ENCODE results near the gene SPATA2.
"Not testable (repeated sequence)": the region's sequence is repeated elsewhere in the genome, so short reads cannot be mapped to it uniquely, and the experiment has no call there.

Gene SPATA2

DNA sequence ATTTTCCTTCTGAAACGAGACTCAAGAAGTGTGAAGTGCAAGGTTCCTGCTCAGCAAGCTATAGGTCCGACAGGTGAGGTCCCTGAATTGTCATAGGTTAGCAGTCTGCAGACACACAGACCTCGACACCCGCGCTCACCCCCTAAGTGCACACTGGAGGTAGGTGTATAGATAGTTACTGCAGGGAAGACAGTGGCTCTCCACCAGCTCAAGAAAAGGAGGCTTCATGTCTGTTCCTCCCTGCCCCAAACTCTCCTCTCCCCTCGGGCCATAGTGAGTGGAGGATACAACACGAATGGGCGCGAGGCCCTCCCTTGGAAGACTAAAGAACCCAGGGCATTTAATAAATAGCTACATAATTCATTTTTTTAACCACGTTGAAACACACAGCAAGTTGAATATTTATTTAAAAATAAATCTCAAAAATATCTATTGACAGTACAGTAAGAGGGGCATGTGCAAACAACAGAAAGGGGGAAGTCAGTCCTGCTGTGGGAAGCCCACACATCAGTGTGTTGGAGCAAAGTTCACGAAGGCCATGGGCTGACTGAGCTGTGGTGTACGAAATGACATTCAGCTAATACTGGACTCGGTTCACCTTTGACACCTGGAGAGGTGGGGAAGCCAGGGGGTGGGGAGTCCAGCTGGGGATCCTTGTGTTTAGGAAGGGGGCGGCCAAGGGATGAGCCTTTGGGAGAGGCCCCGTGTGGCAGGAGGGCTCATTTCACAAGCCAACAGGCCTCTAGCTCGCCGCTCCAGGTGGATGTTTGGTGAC lies 10.7 kb downstream of the SPATA2 start:
- no peak for DNase-seq (ENCODE audit: low spot score)

DNA sequence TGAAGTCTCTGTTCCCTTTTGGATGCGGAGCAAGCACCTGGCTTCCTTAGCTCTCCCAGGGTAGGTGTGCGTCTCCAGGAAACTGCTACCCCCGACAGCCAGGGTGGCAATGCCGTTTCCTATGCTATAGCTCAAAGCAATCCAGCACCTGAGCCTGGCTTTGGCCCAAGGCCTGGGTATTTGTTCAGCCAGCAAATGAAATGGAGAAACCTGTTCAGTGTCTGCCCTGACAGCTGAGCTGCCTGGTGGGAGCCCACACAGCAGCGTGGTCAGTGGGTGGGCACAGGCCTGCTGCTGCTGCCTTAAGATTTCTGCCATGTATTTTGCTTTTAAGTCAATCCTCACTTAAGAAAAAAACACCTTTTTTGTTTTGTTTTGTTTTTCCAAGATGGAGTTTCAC lies 13.7 kb downstream of the SPATA2 start:
- DNase-seq (ENCODE audit: low spot score): no peak

DNA sequence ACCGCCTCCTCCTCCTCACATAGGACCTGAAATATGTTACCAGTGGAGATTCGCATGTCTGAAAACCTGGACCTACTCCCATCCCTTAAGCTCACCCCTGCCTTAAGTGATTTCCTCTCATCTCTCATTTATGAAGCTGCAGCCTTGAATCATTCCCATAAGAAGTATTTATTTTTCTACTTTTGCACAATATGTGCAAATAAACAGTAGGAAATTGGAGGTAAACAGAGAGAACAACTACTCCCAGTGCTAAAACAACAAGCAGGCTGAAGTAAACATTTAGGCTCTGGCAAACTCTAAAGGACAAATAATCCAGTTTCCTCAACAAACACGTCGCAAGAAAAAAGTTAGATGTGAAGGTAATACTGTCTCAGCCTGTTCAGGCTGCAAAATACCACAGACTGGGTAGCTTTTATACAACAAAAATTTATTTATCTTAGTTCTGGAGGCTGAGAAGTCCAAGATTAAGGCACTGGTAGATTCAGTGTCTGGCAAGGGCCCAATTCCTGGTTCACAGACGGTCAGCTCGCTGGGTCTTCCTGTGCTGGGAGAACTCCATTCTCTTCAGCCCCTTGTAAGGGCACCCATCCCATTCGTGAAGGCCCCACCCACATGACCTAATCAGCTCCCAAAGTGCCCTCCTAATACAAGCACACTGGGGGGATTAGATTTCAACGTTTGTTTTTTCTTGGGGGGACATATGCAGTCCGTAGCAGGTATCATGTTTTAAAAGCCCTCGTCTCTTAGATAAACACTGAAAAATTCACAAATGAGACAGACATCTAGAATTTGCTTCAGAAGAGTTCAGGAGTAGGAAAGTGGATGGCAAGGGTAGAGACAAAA lies 15.6 kb downstream of the SPATA2 start:
- DNase-seq (ENCODE audit: low spot score): no peak

DNA sequence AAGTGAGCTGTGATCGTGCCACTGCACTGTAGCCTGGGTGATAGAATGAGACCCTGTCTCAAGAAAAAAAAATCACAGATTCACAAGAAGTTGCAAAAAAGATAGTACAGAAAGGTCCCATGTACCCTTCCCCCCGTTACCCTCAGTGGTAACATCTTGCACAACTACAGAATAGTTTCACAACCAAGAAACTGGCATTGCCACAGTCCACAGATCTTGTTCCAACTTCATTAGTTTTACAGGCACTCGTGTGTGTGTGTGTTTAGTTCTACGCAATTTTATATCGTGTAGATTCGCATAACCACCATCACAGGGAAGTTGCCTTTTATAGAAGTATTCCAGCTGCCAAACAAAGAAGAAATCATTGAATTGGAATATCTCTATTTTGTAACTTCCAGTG lies 19.1 kb downstream of the SPATA2 start:
- DNase-seq (ENCODE audit: low spot score): no peak

DNA sequence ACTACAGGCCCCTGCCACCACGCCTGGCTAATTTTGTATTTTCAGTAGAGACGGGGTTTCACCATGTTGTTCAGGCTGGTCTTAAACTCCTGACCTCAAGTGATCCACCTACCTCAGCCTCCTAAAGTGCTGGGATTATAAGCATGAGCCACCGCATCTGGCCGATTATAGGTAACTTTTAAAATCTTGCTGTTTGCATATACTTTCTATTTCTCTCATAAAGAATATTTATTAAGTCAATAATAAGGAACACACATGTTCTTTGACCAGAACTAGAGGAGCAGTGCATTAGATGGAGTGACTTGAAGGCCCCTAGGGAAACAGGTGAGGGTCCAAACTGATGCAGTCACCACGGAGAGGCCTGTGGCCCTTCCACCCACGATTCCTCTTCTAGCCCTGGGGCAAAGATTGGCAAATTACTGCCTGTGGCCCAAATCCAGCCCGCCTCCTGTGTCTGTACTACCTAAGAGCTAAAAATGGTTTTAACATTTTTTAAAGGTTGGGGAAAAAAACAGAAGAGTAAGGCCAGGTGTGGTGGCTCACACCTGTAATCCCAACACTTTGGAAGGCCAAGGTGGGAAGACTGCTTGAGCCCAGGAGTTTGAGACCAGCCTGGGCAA lies 19.7 kb downstream of the SPATA2 start:
- not testable (repeated sequence) for DNase-seq (ENCODE audit: low spot score)

DNA sequence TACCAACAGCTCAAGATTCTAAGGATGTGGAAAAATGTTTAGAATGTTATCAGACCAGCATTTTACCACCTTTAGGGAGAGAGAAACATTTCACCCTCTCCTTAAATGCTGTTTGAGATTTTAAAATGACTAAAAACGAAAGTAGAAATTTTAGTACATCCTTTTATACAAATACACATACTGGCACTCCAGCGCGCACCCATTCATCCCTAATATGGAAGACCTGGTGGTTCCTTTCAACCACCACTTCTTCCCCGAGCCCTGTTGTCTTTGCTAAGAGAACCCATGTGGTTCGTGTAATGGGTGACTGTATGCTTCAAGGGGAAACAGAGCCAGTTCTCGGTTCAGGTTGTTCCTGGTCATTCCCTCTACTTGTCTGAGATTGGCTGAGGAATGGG lies 21.3 kb downstream of the SPATA2 start:
- no peak for DNase-seq (ENCODE audit: low spot score)

DNA sequence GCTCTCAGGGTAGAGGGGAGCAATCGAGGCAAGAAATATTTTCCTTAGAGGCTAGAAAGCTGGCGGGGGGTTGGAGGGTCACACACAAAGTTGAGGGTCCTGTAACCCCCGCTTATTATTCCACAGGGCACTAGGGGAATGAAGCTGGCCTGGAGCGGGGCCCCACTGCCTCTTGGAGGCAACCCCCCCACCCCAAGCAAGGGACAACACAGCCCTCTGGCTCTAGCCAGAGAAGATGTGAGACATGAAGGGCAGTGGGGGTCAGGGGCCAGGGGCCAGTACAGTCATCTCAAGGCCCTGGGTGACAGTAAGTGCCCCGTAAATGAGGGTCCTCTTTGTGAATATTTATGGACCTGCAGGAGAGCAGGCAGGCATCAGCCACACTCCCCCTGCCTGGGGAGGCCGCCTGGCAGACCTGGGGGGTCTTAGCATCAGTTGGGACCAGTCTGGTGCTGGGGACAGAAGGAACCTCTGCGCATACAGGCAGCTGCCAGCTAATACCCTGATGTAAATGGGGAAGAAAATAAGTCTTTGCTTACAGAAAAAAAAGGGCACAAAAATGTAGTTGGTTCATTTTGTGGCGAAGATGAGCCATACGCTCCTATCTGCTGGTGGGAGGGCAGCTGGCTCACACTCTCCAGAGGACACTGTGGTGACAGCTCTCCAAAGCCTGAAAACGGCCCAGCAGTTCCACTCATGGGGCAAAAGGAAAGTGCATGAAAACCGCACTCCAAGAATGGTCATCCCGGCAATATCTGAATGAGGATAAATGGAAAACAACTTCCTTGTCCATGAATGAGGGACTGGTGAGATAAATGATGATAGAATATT lies 21.9 kb downstream of the SPATA2 start:
- DNase-seq (ENCODE audit: low spot score): no peak

DNA sequence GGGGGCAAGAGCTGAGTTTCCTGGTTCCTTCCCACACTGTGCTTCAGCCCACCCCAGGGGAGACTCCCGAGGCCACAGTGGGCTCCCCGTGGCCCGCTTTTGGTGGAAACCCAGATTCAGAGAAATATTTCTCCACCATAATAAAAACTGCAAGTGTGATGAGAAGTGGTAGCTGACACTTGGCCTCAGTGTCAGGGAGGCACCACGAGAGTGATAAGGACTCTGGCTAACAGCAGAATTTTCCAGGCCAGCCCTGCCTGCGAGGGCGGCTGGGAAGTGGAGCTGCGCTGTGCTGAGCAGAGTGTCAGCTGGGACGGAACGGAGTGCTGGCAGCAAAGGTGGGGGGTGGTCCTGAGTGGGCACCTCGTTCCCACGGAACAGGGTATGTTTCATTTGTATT lies 22.5 kb downstream of the SPATA2 start:
- DNase-seq (ENCODE audit: low spot score): no peak

DNA sequence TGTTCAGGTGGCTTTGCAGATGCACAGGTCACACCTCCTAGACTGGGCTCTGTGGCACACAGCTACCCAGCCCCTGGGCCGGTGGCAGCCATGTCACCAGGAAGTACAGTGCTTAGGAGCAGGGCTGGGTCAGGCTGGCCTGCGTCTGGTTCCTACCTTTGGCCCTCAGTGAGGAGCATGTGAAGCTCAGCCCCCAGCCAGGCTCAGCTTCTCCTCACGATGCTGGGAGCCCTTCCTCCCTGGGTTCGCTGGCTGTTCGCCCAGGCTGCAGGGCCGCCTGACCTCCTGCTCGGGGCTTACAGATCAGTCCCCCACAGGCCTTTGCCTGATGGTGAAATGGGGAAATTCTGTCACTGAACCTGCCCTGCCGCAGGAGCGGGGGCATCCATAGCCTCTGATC lies 23.1 kb downstream of the SPATA2 start:
- no peak for DNase-seq (ENCODE audit: low spot score)

DNA sequence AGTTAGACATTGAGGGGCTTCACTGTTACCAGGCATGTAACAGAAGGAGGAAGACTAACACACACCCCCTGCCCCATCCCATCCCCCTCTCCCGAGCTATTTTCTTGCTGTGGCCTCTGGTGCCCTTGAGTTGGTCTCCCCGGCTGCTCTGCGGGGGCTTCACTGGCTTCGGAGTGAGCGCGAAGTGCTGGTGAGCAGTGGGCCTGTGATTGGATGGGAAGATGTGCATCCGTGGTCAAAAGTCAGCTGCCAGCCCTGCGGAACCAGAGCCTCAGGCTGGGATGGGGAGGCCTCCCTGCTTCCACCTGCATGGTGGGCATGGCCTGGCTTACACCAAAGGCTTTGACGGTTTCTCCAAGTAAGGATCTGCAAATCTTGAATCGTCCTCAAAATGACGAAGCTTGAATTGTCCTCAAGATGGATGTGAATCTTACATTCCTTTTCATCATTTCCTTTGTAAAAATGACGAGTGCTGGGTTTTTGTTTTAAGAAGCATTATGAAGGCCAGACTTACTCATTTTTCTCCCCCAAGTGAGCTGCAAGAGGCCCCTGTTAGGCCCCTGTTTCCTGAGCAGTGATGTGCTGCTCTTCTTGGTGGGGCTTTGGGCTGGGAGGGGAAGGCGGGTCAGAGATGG lies 23.7 kb downstream of the SPATA2 start:
- DNase-seq (ENCODE audit: low spot score): no peak

DNA sequence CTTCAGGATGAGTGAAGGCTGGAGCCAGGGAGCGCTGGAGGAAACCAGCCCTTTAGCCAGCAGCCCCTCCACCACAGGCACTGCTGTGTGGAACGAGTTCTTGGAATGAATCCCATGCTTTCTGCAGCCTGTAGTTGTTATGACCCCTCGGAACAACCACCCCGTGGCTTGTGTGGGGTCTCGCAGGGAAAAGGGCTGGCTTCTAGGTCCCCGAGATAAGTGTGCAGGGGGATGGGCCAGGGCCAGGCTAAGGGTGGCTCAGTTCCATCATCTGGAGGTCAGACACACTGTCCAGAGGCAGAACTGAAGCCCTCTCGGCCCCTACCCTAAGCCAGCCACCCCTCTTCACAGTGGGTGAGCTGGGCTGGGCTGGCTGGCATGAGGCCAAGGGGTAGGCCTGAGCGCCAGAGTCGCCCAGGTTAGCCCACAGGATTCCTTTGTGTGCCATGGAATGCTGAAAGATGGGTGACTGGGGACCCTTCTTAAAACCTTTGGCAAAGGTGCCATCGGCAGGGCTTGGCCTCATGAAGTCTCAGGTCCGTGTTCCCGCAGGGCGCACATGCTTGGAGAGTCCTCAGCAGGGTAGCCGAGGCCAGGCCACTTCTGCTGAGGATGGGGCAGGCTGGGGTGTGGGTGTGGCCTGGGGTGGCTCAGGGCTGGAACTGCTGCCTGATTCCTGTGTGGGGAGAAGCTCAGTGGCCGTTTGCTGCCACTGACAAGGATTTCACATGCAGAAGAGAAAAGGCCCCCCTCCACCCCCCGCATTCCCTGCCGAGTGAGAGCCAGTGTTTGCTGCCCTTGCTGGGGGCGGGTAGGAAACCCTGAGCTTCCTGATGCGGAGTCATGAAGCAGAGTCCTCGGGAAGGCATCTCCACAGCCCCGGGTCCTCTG lies 24.6 kb downstream of the SPATA2 start:
- DNase-seq (ENCODE audit: low spot score): no peak

DNA sequence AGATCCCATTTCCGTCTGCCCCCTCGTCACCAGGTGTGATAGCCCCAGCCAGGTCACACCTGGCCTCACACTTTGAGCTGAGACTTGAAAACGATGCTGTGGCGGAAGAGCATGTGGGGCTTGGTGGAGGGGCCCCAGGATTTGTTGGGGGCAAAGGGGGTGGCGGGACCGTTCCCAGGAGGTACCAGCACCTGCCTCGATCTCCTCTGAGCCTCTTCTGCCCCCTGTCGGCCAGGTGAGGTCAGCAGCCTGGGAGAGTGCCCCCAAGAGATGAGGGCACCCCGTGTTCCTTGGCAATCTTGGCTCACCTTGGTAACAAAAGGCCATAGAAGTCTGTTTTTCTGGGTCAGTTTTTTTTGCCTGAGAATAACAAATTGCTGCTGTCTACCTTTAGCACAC lies 25.4 kb downstream of the SPATA2 start:
- no peak for DNase-seq (ENCODE audit: low spot score)

DNA sequence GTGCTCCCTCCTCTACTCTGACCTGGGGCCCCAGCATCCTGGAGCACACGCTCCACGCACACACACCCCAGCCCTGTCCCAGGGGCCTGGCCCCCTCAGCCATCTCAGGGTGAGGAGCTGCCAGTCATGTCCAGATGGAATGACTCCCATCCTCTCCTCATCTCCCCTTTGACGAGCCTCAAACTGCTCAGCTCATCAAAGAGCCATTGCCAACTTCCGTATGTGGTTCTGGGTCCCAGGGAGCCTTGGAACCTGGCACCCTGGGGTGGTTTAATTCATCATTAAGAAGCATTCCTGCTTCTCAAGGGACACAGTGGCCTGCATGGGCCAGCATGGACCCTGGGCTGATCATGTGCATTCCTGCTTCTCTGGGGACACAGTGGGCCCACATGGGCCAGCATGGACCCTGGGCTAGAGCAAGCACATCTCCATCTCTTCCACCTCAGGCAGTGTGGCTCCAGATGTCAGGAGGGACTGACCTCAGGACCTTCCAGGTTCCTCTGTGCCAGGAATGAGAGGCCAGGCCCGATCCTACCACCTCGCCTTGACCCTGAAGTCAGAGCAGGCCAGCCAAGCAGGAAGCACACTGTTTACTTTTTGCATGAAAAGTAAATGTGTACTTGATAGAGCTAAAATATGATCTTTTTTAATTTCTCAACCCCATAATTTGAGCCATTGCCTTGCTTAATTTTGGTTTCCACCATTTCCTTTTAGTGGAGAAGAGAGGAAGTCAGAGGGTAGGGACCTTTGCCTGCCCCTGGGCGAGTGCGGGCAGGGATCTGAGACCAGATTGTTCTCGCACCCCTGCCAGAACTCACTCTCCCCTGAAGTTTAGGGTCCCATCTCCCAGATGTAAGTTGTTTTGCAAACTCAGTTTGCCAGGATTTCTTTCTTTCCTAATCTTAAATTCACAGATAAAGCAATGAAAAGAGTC lies 26.1 kb downstream of the SPATA2 start:
- no peak for DNase-seq (ENCODE audit: low spot score)

DNA sequence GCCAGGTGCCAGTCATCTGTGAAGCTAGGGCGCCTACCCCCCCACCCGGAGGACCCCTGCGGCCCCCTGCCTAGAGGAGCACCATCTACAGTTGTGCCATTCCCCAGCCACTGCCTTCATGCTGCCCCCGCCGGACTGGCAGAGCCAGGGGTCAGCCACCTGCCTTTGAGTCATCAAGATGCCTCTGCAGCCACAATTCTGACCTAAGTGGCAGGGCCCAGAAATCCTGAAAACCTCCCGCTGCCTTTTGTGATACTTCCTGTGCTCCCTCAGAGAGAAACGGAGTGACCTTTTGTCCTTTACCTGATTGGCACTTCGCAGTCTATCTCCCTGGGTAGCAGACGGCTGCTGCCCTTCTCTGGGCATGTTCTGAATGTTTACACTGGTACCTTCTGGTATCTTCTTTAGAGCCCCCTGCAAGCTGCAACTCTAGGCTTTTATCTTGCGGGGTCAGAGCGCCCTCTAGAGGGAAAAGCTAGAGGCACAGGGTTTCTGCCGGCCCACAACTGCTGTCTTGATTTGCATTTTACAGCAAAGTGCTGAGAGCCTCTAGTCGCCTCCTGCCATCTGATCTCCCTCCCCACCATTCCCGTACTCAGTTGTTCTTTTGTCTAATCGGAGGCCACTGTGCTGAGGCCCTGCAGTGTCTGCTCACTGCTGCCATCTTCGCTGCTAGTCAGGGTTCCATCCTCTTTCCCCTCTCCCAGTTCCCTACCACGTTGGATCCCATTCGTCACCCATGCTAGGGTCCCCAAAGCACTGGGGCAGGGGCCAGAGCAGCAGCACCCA lies 26.9 kb downstream of the SPATA2 start:
- DNase-seq (ENCODE audit: low spot score): peak; percentile 77

DNA sequence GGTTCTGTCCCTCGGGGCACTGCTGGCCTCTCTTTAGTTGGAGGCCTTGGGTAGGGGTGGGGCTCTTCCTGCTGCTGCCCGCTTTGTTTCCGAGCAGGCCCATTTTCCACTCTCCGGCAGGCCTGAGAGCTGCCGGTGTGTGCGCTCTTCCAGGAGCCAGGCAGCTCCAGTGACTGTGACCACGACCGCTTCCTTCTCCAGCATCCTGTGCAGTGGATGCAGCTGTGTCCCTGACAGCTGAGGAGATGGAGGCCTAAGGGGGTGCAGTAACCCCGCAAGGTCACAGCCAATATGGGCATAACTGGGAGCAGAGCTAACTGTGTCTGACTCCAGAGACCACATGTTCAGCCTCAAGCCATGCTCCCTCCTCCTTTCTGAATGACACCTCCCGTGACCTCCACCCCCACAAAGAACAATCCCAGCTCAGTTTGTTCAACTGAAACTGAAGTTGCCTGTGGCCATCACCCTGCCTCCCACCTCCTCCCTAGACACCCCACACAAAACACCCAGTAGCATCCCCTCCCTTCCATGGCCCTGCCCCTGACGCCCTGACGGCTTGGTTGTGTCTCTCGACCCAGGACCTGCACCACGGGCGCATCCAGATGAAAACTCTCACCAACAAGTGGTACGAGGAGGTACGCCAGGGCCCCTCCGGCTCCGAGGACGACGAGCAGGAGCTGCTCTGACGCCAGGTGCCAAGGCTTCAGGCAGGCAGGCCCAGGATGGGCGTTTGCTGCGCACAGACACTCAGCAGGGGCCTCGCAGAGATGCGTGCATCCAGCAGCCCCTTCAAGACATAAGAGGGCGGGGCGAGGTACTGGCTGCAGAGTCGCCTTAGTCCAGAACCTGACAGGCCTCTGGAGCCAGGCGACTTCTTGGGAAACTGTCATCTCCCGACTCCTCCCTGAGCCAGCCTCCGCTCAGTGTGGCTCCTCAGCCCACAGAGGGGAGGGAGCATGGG lies 27.8 kb downstream of the SPATA2 start:
- DNase-seq (ENCODE audit: low spot score): no peak

DNA sequence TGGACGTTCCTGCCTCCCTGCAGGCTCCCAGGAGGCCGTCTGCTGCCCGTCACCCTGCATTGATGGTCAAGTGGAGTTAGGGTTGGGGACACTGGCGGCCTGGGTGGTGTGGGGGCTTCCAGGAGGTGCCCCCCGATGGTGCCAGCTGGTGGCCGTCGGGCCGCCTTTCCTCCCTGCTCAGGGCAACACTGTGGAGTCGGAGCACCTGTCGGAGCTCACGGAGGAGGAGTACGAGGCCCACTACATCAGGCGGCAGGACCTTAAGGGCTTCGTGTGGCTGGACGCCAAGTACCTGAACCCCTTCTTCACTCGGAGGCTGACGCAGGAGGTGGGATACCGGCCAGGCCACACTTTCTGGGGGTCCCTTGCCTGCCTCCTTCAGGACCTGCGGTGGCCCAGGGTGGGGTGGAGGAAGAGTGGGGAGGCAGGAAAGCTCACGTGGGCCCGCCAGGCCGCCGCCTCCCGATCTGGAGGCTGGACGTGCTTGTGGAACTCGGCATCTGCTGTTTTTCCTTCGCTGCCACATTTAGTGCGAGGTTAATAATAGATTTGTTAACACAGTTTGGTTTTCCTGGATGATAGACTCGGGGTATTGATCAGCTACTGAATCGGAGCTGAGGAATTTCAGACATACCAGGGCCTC lies 28.6 kb downstream of the SPATA2 start:
- DNase-seq (ENCODE audit: low spot score): no peak
